ENCODE data around the gene ANXA8. TPM values are rescaled to one million over a fixed set of nuclear protein-coding genes. Genes with fewer than 3 reads are reported as not detected.

The ANXA8 gene
- total RNA-seq, 2 experiments from 2014 or later = not detected

DNA sequence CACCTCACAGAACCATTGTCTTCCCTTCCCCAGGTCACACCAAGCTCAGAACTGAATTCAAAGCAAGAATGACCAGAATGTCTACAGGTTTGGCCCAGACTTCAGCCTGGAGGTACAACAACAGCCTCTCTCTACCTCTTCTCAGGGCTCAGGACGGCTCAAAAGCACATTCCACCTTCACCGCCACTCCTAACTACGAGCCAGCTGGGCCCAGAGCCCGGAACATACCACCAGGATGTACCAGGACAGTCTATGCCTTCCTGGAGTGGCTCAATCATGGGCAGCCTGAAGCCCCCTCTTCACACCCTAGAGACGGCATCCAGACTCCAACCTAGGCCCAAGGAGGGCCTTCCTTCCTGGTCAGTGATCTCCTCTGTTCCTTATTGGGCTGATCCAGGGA, 41.6 kb downstream of the ANXA8 start:
- H3K27ac ChIP-seq (ENCODE audit: low read depth, low read length, poor library complexity, severe bottlenecking) = no peak overlapping the region
- H2AFZ ChIP-seq (ENCODE audit: low read length) = no peak overlapping the region
- H4K20me1 ChIP-seq (ENCODE audit: insufficient read depth, low read length) = no peaks in the 10 kb centered on the region
- H3K4me3 ChIP-seq (ENCODE audit: low read depth, low read length, poor library complexity, severe bottlenecking) = no peak overlapping the region
- intact Hi-C loops (cut with micrococcal nuclease; ENCODE audit: unreplicated experiment) = no loop called here
- no peaks in the 10 kb centered on the region for H3K79me2 ChIP-seq (ENCODE audit: insufficient read depth, low read depth, low read length)
- no peaks in the 10 kb centered on the region for H3K36me3 ChIP-seq (ENCODE audit: insufficient read depth, low read length)
- POLR2A ChIA-PET = no interaction called here
- DNase-seq (ENCODE audit: low spot score) = no peak
- H3K4me1 ChIP-seq (ENCODE audit: insufficient read depth, low read length, poor library complexity, severe bottlenecking) = no peaks in the 10 kb centered on the region
- no TSS peak for BruUV-seq (replicated peaks)
- TF ChIP-seq EZH2phosphoT487 (IDR thresholded peaks at IDR 0.05; ENCODE audit: borderline replicate concordance, low read depth, low read length) = no peak
- TF ChIP-seq, protein P1, sequence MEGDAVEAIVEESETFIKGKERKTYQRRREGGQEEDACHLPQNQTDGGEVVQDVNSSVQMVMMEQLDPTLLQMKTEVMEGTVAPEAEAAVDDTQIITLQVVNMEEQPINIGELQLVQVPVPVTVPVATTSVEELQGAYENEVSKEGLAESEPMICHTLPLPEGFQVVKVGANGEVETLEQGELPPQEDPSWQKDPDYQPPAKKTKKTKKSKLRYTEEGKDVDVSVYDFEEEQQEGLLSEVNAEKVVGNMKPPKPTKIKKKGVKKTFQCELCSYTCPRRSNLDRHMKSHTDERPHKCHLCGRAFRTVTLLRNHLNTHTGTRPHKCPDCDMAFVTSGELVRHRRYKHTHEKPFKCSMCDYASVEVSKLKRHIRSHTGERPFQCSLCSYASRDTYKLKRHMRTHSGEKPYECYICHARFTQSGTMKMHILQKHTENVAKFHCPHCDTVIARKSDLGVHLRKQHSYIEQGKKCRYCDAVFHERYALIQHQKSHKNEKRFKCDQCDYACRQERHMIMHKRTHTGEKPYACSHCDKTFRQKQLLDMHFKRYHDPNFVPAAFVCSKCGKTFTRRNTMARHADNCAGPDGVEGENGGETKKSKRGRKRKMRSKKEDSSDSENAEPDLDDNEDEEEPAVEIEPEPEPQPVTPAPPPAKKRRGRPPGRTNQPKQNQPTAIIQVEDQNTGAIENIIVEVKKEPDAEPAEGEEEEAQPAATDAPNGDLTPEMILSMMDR (conservative IDR thresholded peaks at IDR 0.05; ENCODE audit: low read length) = no peak
- H3K4me2 ChIP-seq (ENCODE audit: low read length) = no peak overlapping the region
- no peaks in the 10 kb centered on the region for H3K9me2 ChIP-seq (ENCODE audit: insufficient read depth, low read length)
- CTCF ChIA-PET (ENCODE audit: unreplicated experiment) = no interaction called here
- H3K9me3 ChIP-seq (ENCODE audit: low read length) = no peaks in the 10 kb centered on the region; the same call in 1 of the 2 replicates

DNA sequence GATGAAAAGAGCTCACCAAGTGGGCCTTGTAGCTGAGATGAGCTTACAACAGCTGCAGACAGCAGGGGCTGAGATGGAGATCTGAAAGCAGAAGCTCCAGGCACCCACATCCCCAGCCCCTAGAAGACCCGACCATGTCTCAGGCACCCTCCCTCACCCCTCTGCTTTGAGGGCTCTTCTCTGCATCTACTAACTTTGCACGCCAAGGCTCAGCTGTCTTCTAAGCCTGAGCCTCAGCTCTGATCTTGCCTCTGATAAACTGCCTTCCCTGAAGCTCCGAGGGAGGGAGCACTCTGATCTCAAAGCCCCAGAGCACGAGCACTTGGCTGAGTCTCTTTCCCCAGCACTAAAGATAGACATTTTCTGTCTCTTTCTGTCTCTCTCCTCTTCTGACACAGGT, 42.0 kb downstream of the ANXA8 start:
- Histone ChIP-seq H3K4me3 (ENCODE audit: low read depth, low read length, poor library complexity, severe bottlenecking) (no peak overlapping the region), H2AFZ (ENCODE audit: low read length) (no peak overlapping the region), H3K79me2 (ENCODE audit: insufficient read depth, low read depth, low read length) (no peaks in the 10 kb centered on the region), H3K9me2 (ENCODE audit: insufficient read depth, low read length) (no peaks in the 10 kb centered on the region), H3K4me1 (ENCODE audit: insufficient read depth, low read length, poor library complexity, severe bottlenecking) (no peaks in the 10 kb centered on the region), H3K4me2 (ENCODE audit: low read length) (no peak overlapping the region), H3K9me3 (ENCODE audit: low read length) (no peaks in the 10 kb centered on the region; the same call in 1 of the 2 replicates), H4K20me1 (ENCODE audit: insufficient read depth, low read length) (no peaks in the 10 kb centered on the region), H3K27ac (ENCODE audit: low read depth, low read length, poor library complexity, severe bottlenecking) (no peak overlapping the region), H3K36me3 (ENCODE audit: insufficient read depth, low read length) (no peaks in the 10 kb centered on the region)
- DNase-seq (ENCODE audit: low spot score) = no peak
- ChIA-PET POLR2A (no interaction called here), CTCF (ENCODE audit: unreplicated experiment) (no interaction called here)
- no TSS peak for BruUV-seq (replicated peaks)
- TF ChIP-seq, protein P1 (conservative IDR thresholded peaks at IDR 0.05; ENCODE audit: low read length) = no peak
- TF ChIP-seq EZH2phosphoT487 (IDR thresholded peaks at IDR 0.05; ENCODE audit: borderline replicate concordance, low read depth, low read length) = no peak
- intact Hi-C loops (cut with micrococcal nuclease; ENCODE audit: unreplicated experiment) = no loop called here

DNA sequence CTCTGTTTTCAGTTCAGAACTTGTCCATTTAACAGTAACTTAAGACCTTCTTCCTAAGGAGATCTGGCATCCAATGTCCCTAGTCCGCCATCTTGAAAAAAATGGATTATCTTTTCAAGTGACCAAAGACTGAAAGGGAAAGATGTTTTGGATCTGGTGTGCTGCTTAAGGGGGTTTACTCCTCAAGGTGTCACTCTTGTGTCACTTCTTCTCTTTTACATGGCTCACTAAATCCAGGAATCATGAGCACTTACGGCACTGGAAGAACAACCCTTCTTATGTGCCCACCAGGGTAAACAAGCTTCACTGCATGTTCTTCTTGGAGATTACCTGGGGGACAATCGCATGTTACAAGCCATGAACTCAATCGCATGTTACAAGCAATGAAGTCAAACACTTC, 43.7 kb downstream of the ANXA8 start:
- ChIA-PET CTCF (ENCODE audit: unreplicated experiment) (no interaction called here), POLR2A (no interaction called here)
- H3K27ac ChIP-seq (ENCODE audit: low read depth, low read length, poor library complexity, severe bottlenecking) = no peak overlapping the region
- H4K20me1 ChIP-seq (ENCODE audit: insufficient read depth, low read length) = no peaks in the 10 kb centered on the region
- TF ChIP-seq, protein P1 (conservative IDR thresholded peaks at IDR 0.05; ENCODE audit: low read length) = no peak
- TF ChIP-seq EZH2phosphoT487 (IDR thresholded peaks at IDR 0.05; ENCODE audit: borderline replicate concordance, low read depth, low read length) = no peak
- intact Hi-C loops (cut with micrococcal nuclease; ENCODE audit: unreplicated experiment) = no loop called here
- H3K79me2 ChIP-seq (ENCODE audit: insufficient read depth, low read depth, low read length) = no peaks in the 10 kb centered on the region
- H3K9me2 ChIP-seq (ENCODE audit: insufficient read depth, low read length) = no peaks in the 10 kb centered on the region
- no peak overlapping the region for H3K4me2 ChIP-seq (ENCODE audit: low read length)
- no peaks in the 10 kb centered on the region; the same call in 1 of the 2 replicates for H3K9me3 ChIP-seq (ENCODE audit: low read length)
- H3K4me1 ChIP-seq (ENCODE audit: insufficient read depth, low read length, poor library complexity, severe bottlenecking) = no peaks in the 10 kb centered on the region
- no peak overlapping the region for H2AFZ ChIP-seq (ENCODE audit: low read length)
- no peaks in the 10 kb centered on the region for H3K36me3 ChIP-seq (ENCODE audit: insufficient read depth, low read length)
- no TSS peak for BruUV-seq (replicated peaks)
- no peak overlapping the region for H3K4me3 ChIP-seq (ENCODE audit: low read depth, low read length, poor library complexity, severe bottlenecking)
- DNase-seq (ENCODE audit: low spot score) = no peak

Data from OCI-LY7 (cell line).